Testis (tissue), 3 donors: ENCODE data around the gene METRNL. TPM values are rescaled to one million over a fixed set of nuclear protein-coding genes. Genes with fewer than 3 reads are reported as not detected.
"Not testable (repeated sequence)": the region's sequence is repeated elsewhere in the genome, so short reads cannot be mapped to it uniquely, and the experiment has no call there.

ENCODE experiments used
- DNase-seq: peaks from one replicate; pipeline ENCODE4 v3.0.0-alpha.2; 2019
- H3K27ac ChIP-seq, 2 donors: fragments of 200-600 bp; sonication (generic); one replicate each; pipeline ENCODE4 v1.5.1; 2019
- H3K27me3 ChIP-seq: fragments of 200-600 bp; sonication (generic); one replicate; pipeline ENCODE4 v1.5.1; 2019
- H3K36me3 ChIP-seq: fragments of 200-600 bp; sonication (generic); one replicate; pipeline ENCODE4 v1.5.1; 2017; ENCODE audit warnings: low read depth; ENCODE audit errors: missing control alignments
- H3K4me1 ChIP-seq: fragments of 200-600 bp; sonication (generic); one replicate; pipeline ENCODE4 v1.5.1; 2019
- H3K4me3 ChIP-seq, 2 donors: fragments of 200-600 bp; sonication (generic); one replicate each; pipeline ENCODE4 v1.5.1; 2017 to 2019
- H3K9me3 ChIP-seq: fragments of 200-600 bp; sonication (generic); one replicate; pipeline ENCODE4 v1.5.1; 2017
- POLR2A ChIP-seq: fragments of 450-650 bp; IDR thresholded peaks from one replicate; pipeline ENCODE4 v1.6.1; 2017; ENCODE audit warnings: antibody characterized with exemption, mild to moderate bottlenecking, moderate library complexity
- WGBS, 2 donors: methylation state at CpG; one replicate each; pipeline ENCODE4 v1.1.5; 2018; 5-methylcytosine and 5-hydroxymethylcytosine counted together
- intact Hi-C: fragments of 100-400 bp; cut with DNase I; formaldehyde crosslinking; loops from one replicate; pipeline ENCODE4 v1.15.1; 2023; ENCODE audit warnings: low total_unique reads
- polyA plus RNA-seq: library from polyadenylated mRNA; stranded (reverse); fragments of 350-450 nt; fragmentation: Illumina TruSeq; extraction: RNeasy Lipid Tissue Mini Kit (QIAGEN cat#74804); gene quantifications from one replicate; pipeline ENCODE4 v1.2.3, GENCODE V29; 2014; ENCODE audit warnings: low read depth, low replicate concordance; ENCODE audit not compliant: insufficient read depth
- total RNA-seq, 2 donors: library from RNA; depleted of rRNA; stranded (reverse); fragments of >200 nt; gene quantifications; one replicate each; pipeline ENCODE4 v1.2.3, GENCODE V29; 2016
- TF ChIP-seq, protein P1 (sequence below), 3 experiments: fragments of 450-650 bp in 2 of 3; fragments of 200-600 bp in 1 of 3; sonication (generic) in 1 of 3; IDR thresholded peaks; one replicate each; pipeline ENCODE4 v1.5.1; 2016 to 2019; ENCODE audit warnings: antibody characterized with exemption in 3 of 3, mild to moderate bottlenecking in 2 of 3, moderate library complexity in 1 of 3

METRNL gene
- total and polyA plus RNA-seq, 3 donors from 2014 or later, result 54.6 to 86.1 (median 56.1) TPM

DNA sequence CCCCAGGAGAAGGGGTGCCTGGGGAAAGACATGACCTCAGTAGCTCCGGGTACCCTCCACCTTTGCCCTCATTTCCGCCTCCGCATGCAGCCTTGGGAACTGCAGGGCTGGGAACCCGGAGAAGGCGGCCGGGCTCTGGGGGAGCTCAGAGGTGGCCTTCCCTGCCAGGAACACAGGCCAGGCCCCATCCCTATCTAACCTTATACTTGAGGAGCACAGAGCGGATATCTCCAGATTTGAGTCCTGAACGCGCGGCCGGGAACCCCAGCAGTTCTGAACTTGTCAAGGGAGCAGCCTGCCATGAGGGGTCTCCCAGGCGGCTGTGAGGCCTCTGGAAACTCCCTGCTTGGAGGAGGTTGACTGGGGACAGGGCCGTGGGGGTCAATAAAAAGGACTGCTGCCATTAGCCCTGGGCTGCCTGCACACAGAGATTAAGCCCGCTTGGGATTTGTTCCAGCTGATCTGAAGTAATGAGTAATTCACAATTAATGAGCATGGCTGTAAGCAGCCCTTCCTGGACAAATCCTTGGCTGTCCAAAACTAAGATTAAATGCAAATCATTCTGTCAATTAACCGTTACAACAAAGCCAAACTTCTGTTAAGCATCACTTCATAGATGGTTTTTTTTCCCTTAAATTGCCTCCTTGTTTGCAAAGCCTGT lies 26.3 kb upstream of the METRNL start:
- H3K27ac ChIP-seq, result peak overlapping the region in 1 of 2 donors; percentile 80
- DNase-seq, result peak; percentile 50
- H3K27me3 ChIP-seq, result no peaks in the 10 kb centered on the region
- 59 to 75% methylated on average over 3 to 15 of the region's 15 CpGs for WGBS, 2 donors
- no peak overlapping the region for H3K4me3 ChIP-seq
- intact Hi-C loops, result no loop called here
- H3K36me3 ChIP-seq, result no peaks in the 10 kb centered on the region
- no peak for TF ChIP-seq POLR2A
- TF ChIP-seq, protein P1, sequence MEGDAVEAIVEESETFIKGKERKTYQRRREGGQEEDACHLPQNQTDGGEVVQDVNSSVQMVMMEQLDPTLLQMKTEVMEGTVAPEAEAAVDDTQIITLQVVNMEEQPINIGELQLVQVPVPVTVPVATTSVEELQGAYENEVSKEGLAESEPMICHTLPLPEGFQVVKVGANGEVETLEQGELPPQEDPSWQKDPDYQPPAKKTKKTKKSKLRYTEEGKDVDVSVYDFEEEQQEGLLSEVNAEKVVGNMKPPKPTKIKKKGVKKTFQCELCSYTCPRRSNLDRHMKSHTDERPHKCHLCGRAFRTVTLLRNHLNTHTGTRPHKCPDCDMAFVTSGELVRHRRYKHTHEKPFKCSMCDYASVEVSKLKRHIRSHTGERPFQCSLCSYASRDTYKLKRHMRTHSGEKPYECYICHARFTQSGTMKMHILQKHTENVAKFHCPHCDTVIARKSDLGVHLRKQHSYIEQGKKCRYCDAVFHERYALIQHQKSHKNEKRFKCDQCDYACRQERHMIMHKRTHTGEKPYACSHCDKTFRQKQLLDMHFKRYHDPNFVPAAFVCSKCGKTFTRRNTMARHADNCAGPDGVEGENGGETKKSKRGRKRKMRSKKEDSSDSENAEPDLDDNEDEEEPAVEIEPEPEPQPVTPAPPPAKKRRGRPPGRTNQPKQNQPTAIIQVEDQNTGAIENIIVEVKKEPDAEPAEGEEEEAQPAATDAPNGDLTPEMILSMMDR (IDR thresholded peaks at IDR 0.05), result no peak
- H3K9me3 ChIP-seq, result no peaks in the 10 kb centered on the region
- peaks cover 22% of the 10 kb centered on the region for H3K4me1 ChIP-seq

DNA sequence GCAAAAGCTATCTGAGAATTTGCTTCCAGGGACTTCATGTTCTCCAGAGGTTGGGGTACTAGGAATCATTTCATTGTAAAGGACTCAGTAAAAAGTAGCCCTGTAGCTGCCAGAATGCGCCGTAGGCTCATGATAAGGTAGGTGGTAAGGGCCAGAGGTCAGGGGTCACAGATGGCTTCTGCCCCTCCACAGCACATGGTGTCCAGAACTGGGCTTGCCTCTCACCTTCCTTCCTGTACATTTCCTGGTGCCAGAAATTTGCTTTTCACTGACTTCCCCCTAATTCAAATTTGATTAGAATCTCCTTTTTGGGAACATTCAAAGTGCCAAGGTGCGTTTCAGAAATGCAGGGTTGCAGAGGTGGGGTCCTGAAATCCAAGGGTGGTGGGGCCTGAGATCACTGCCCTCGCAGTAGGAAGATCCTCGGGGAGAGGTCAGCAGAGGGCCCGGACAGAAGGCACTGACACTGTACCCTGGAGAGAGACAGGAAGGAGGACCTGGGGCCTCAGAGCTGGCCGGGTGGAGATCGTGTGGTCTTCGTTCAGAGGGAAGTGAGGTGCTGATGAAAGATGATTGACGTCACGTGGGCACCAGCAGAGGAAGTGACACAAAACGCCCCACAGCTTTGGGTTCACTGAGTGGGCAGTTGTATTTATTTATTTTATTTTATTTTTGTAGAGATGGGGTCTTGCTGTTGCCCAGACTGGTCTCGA lies 25.5 kb upstream of the METRNL start:
- DNase-seq, result peak; percentile 49
- no peaks in the 10 kb centered on the region for H3K27me3 ChIP-seq
- H3K9me3 ChIP-seq, result no peaks in the 10 kb centered on the region
- no peak for TF ChIP-seq POLR2A
- TF ChIP-seq, protein P1 (IDR thresholded peaks at IDR 0.05), result no peak
- H3K4me1 ChIP-seq, result peaks cover 22% of the 10 kb centered on the region
- H3K4me3 ChIP-seq, result no peak overlapping the region
- 71 to 77% methylated on average over 13 of the region's 13 CpGs for WGBS, 2 donors
- peak overlapping the region in 1 of 2 donors; percentile 80 for H3K27ac ChIP-seq
- intact Hi-C loops, result no loop called here
- H3K36me3 ChIP-seq, result no peaks in the 10 kb centered on the region

DNA sequence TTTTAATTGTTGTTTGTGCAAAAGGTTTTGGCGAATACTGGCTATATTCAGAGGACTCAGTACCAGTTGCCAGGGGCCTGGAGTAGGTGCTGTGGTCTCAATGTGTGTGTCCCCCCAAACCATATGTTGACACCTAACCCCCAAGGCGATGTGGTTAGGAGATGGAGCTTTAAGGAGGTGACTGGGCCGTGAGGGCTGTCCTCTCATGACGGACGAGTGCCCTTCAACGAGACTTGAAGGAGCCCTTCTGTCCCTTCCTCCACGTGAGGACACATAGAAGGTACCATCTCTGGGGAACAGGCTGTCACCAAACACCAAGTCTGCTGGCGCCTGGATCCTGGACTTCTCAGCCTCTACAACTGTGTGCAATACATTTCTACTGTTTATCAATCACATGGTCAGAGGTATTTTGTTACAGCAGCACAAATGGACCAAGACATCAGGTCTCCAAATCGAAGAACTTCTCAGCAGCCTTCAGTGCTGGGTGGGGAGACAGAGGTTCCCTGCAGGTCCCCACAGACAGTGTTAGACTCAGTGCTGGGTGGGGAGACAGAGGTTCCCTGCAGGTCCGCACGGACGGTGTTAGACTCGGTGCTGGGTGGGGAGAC lies 24.8 kb upstream of the METRNL start:
- intact Hi-C loops, result no loop called here
- H3K4me3 ChIP-seq, result no peak overlapping the region
- H3K9me3 ChIP-seq, result no peaks in the 10 kb centered on the region
- H3K27me3 ChIP-seq, result no peaks in the 10 kb centered on the region
- 83 to 94% methylated on average over 12 to 13 of the region's 13 CpGs for WGBS, 2 donors
- TF ChIP-seq, protein P1 (IDR thresholded peaks at IDR 0.05), result no peak
- no peak for TF ChIP-seq POLR2A
- H3K4me1 ChIP-seq, result peaks cover 22% of the 10 kb centered on the region
- no peak overlapping the region for H3K27ac ChIP-seq
- no peaks in the 10 kb centered on the region for H3K36me3 ChIP-seq
- DNase-seq, result no peak

DNA sequence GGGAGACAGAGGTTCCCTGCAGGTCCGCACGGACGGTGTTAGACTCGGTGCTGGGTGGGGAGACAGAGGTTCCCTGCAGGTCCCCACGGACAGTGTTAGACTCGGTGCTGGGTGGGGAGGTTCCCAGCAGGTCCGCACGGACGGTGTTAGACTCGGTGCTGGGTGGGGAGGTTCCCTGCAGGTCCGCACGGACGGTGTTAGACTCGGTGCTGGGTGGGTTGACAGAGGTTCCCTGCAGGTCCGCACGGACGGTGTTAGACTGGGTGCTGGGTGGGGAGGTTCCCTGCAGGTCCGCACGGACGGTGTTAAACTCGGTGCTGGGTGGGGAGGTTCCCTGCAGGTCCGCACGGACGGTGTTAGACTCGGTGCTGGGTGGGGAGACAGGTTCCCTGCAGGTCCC lies 24.2 kb upstream of the METRNL start:
- H3K27me3 ChIP-seq, H3K36me3 ChIP-seq, H3K27ac ChIP-seq, DNase-seq, intact Hi-C loops, H3K4me3 ChIP-seq, H3K9me3 ChIP-seq: not testable (repeated sequence)
- 89 to 92% methylated on average over 13 to 18 of the region's 25 CpGs for WGBS, 2 donors
- H3K4me1 ChIP-seq, result peaks cover 22% of the 10 kb centered on the region

DNA sequence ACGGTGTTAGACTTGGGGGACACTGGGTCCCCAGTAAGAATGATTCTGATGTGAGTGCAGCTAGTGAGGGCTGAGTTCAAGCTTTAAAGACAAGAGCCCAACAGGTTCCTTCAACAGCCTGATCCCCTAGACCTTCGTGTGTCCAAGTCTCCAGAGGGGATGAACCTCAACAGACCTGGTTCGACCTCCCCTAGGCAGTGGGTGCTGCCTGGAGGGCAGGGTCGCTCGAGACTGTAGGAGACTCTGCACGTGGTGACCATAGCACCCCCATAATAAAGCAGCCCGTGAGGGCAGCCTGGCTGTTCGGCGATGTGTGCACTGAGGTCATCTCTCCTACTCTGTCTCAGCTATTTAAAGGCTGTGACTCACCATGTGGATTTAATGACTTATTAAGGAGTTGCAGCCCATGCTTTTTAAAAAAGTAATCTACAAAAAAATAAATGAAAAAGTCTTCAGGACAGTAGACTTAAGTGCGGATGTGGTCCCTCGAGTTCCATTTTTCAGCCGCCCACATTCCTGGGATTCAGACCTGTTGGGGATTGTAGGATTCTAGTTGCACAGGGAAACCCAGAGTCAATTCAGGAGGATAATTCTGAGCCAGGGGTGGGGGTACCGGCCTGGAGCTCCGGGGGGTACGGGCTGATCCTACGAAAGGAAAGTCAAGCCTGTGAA lies 23.4 kb upstream of the METRNL start:
- intact Hi-C loops, result no loop called here
- Histone ChIP-seq H3K9me3 (no peaks in the 10 kb centered on the region), H3K4me3 (no peak overlapping the region), H3K27me3 (no peaks in the 10 kb centered on the region), H3K27ac (no peak overlapping the region), H3K36me3 (no peaks in the 10 kb centered on the region), H3K4me1 (peaks cover 17% of the 10 kb centered on the region)
- TF ChIP-seq POLR2A, result no peak
- TF ChIP-seq, protein P1 (IDR thresholded peaks at IDR 0.05), result no peak
- WGBS, 2 donors, result 56 to 65% methylated on average over 12 to 16 of the region's 16 CpGs
- no peak for DNase-seq
